Skin epidermis (tissue), 12 donors: Measurements from ENCODE around the gene ARHGAP31.
"Not testable (repeated sequence)": the region's sequence is repeated elsewhere in the genome, so short reads cannot be mapped to it uniquely, and the experiment has no call there.

Experiments
- H3K27ac ChIP-seq, 21 experiments: fragments of 200-600 bp; sonication (generic) in 11 of 21; one replicate each; pipeline ENCODE4 v1.5.0; 2020; ENCODE audit warnings: mild to moderate bottlenecking in 3 of 21, inconsistent platforms in 2 of 21, moderate library complexity in 2 of 21
- H3K4me3 ChIP-seq, 7 experiments: fragments of 200-600 bp; sonication (generic) in 2 of 7; one replicate each; pipeline ENCODE4 v1.5.0; 2020; ENCODE audit warnings: inconsistent platforms in 2 of 7, mild to moderate bottlenecking in 2 of 7, moderate library complexity in 1 of 7

ARHGAP31 gene

DNA sequence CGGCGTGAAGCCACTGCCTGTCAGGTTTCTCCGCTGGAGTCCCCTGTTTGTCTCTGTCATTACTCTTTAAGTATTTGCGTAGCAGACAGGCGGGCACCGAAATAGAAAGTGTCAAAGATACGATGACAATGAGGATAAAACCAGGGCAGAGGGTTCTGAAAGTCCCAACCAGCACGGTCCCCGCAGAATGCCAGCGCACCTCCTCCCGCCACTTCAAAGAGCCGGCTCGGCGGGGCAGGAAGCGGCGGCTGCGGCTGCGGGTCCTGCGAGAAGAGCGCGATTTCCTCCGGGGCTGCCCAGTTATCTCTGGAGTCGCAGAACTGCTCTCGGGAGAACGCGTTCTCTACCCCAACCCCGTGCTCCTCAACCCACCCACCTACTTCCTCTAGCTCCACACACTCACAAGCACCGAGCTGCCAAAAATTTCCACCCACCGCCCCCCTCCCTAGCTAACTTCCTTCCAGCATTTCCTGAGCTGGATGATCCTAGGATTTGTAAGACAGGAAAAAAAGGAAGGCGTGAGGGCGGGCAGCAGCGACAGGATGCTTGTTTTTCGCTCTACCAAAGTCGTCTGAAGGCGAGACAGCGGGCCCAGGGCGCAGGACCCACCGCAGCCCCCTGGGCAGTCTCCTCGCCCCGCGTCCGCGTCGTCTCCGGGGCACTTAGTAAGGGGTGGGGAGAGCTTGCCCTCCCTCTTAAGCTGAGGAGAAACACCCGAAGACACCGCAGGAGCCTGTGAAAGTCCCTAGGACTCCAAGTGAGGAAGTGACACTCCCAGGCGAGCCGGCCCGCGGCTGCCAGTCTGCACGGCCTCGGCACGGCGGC, at the start of gene ARHGAP31:
TSS of gene ARHGAP31 (plus strand) at position 513 of the 825 bp plus-strand sequence. CDS start 522 bp downstream, outside the sequence.
- H3K27ac ChIP-seq, result peak within 1 kb of the TSS; percentile 81 to 99 (median 95)
- H3K4me3 ChIP-seq, result peak within 1 kb of the TSS; percentile 54 to 78 (median 66)

DNA sequence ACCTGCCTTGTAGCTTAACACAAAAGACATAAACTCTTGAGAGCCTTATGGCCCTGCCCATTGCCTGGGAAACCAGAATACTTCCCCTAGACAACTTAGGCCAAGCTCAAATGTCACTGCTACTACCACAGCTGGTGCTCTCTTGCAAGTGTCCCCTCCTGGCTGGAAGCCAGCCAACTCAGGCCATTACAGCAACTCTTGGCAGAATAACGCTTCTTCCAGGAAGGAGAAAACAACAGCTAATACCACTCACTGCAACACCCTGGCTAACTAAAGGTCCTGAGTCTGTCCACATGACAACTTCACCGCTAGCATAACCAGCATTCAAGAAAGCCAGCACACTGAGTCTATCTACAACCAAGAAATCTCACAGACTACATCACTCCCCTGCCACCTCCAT, 48.4 kb upstream of the ARHGAP31 start:
- Histone ChIP-seq H3K4me3 (no peak overlapping the region), H3K27ac (no peak overlapping the region)

DNA sequence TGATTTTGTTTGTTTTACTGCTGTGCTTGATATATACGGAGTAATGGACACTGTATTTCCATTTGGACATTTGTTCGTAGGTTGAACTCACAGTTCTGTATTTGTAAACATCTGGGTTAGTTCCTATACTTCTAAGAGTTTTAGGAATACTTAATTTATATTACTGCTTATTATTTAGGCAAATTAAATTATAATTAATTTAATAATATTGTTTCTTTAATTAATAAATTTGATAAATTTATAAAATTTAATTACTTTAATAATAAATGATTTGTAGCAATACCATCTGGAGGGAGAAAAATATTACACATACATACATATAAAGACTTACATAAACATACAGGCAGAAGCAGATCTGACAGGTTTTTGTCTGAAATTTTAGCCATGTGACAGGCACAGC, 39.0 kb upstream of the ARHGAP31 start:
- no peak overlapping the region for H3K27ac ChIP-seq
- no peak overlapping the region for H3K4me3 ChIP-seq

GRCh38 chr3:119257111-119257510, 37.1 kb upstream of the ARHGAP31 start:
- peak overlapping the region in 14 of 21 experiments; percentile 10 to 76 (median 56) for H3K27ac ChIP-seq

DNA sequence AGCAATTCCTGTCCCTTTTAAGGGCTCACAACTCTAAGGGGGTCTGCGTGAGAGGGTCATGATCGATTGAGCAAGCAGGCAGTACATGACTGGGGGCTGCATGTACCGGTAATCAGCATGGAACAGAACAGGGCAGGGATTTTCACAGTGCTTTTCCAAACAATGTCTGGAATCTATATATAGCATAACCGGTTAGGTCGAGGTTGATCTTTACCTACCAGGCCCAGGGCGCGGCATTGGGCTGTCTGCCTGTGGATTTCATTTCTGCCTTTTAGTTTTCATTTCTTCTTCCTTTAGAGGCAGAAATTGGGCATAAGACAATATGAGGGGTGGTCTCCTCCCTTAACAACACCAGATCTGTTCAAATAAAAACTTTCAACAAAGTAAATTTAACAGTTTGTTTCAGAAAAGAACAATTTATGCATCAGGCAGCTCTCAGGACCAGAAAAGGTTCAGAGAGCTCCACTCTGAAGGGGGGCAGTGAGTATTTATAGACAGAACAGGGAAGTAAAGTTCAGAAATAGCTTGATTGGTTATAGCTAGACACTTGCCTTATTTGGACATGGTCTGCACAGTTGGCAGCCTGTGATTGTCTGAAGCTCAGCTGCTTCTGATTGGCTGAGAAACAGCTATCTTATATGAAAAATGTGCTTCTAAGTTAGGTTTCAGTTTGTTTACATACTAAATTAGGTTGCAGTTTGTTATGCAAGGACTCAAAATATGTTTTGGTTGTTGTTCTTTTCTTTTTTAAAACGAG, 36.4 kb upstream of the ARHGAP31 start:
- Histone ChIP-seq H3K4me3 (no peak overlapping the region), H3K27ac (peak overlapping the region in 15 of 21 experiments; percentile 10 to 76 (median 56))

More at GRCh38 chr3:119257111-119257510, 37.1 kb upstream of the ARHGAP31 start:
- no peak overlapping the region for H3K4me3 ChIP-seq

DNA sequence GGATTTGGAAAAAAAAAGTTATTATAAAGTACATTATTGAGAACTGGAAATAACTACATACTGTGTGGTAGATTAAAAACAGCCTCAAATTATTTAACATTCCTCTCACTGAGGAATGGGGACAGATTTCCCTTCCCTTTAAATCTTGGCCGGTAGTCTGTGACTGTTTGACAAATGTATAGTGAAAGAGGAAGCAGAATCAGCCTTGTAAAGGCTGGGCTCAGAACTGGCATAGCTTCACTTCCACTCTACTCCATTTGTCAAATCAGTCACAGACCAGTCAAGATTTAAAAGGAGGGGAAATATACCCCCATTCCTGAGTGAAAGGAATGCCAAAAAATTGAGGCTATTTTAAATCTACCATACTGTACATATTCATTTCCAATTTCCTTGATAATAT, 35.3 kb upstream of the ARHGAP31 start:
- Histone ChIP-seq H3K4me3 (no peak overlapping the region), H3K27ac (peak overlapping the region in 7 of 21 experiments; percentile 7 to 75 (median 45))

DNA sequence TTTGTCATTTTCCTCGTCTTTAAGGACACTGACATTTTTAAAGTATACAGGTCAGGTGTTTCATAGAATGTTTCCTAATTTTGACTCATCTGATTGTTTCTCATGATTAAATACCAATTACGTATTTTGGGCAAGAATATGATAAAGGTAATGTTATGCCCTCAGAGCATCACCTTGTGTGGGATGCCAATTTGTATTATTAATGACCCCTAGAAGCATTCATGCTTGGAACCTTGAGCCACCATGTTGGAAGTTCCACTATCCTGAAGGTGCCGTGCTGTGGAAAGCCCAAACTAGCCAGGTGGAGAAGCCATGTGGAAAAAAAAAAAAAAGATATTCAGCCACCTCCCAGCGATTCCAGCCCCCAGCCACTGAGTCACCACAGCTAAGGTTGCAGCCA, 34.4 kb upstream of the ARHGAP31 start:
- H3K4me3 ChIP-seq, result no peak overlapping the region
- no peak overlapping the region for H3K27ac ChIP-seq

DNA sequence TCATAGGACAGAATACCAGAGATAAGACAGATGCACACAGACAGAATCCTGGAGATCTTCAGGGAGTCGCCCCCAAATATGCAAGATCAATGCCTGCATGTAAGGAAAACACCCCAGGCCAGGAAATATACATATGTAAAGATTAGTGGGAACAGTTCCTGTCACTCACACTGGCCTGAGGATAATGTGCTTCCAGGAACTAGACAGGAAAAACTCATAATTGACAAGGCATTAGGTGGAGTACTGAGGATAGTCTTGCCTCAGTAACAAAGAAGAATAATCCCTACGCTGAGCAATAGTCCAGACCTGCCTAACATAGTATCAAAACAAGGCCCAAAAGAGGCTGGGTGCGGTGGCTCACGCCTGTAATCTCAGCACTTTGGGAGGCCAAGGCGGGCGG, 33.1 kb upstream of the ARHGAP31 start:
- H3K4me3 ChIP-seq, result no peak overlapping the region
- no peak overlapping the region for H3K27ac ChIP-seq

DNA sequence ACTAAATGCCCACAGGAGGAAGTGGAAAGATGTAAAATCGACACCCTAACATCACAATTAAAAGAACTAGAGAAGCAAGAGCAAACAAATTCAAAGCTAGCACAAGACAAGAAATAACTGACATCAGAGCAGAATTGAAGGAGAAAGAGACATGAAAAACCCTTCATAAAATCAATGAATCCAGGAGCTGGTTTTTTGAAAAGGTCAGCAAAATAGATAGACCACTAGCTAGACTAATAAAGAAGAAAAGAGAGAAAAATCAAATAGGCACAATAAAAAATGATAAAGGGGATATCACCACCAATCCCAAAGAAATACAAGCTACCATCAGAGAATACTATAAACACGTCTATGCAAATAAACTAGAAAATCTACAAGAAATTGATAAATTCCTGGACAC, 24.0 kb upstream of the ARHGAP31 start:
- not testable (repeated sequence) for H3K4me3 ChIP-seq, H3K27ac ChIP-seq

DNA sequence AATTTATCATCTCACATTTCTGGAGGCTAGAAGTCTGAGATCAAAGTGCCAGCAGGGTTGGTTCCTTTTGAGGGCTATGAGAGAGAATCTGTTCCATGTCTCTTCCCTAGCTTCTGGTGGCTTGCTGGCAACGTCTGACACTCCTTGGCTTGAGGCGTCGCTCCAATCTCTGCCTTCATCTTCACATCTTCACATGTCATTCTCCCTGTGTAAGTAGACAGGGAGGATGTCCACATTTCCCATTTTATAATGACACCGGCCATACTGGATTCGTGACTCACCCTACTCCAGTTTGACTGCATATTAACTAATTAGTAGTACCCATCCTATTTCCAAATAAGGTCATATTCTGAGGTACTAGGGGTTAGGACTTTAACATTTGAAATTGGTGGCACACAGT, 17.5 kb upstream of the ARHGAP31 start:
- H3K27ac ChIP-seq, result peak overlapping the region in 1 of 21 experiments; percentile 11
- H3K4me3 ChIP-seq, result no peak overlapping the region

DNA sequence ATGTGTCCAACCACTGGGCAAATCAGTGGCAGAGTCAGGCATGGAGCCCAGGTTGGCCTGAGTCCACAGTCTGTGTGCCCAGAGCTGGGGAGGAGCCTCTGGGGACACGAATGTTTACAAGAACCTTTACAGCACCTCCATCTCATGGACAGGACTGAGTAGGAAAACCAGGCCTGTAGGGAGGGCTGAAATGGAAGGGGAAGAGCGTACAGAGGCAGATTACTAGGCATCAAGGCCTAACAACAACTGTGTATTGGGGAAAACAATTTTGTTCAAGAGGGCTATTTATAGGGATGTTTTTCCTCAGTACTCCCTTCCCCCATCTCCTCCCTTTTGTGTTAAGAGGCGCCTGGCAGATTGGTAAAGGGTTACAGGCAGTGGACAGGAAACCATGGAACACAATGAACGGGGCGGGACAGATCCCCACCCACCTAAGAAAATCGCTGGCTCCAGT, 15.1 kb upstream of the ARHGAP31 start:
- Histone ChIP-seq H3K27ac (peak overlapping the region in 12 of 21 experiments; percentile 4 to 79 (median 46)), H3K4me3 (no peak overlapping the region)

DNA sequence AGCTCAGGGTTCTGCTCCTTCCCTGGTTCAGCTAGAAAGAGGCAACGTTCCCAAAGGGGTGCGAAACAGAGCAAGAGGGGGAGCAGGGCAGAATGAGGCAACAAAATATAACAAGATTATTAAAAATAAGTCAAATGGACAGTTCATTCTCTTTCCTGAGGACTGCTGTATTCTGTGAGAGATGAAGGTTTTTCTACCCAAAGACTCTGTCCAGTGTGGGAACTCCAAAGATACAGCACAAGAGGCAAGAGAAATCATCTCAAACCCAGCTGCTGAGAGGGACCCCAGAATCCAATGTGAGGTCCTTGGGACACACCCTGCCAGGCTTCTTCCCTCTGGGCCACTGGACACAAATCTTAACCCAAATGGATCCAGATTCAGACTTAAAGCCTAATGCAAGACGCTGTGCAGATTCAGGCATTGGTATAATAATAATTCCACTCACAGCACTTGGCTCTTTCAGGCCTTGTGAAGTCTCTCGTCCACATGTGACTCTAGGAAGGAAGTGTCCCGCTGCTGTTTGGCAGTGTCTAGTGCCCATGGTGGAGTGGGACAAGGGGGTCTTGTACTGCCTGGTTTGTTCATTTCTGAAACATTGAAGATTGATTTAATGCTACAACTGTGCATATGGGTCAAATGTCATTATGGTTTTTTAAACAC, 14.5 kb upstream of the ARHGAP31 start:
- Histone ChIP-seq H3K27ac (peak overlapping the region in 12 of 21 experiments; percentile 4 to 79 (median 42)), H3K4me3 (no peak overlapping the region)

- H3K4me3 ChIP-seq, result no peak overlapping the region
These were observed 5.3 kb upstream of the ARHGAP31 start for GRCh38 chr3:119288669-119289403.

GRCh38 chr3:119289404-119289770, 4.8 kb upstream of the ARHGAP31 start:
- Histone ChIP-seq H3K4me3 (no peak overlapping the region), H3K27ac (peak overlapping the region in 1 of 21 experiments; percentile 8)

More at GRCh38 chr3:119288669-119289403, 5.3 kb upstream of the ARHGAP31 start:
- no peak overlapping the region for H3K27ac ChIP-seq

DNA sequence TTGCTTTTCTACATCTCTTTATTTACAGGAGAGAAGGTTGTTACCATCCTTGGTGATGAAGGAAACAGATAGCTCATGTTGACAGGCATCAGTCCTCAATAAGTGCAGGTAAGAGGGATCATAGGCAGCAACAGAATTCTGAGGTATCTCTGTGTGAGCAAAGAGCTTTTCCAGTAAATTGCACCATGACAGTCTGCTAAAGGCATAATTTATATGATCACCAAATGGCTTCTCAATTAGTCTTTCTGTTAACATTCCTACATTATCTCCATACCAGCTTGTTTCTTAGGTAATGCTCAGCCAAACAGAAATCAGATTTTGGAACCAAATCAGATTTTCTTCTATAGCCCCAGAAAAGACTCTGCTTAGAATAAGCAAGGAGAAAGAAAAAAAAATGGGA, 3.6 kb upstream of the ARHGAP31 start:
- H3K4me3 ChIP-seq, result no peak overlapping the region
- no peak overlapping the region for H3K27ac ChIP-seq

DNA sequence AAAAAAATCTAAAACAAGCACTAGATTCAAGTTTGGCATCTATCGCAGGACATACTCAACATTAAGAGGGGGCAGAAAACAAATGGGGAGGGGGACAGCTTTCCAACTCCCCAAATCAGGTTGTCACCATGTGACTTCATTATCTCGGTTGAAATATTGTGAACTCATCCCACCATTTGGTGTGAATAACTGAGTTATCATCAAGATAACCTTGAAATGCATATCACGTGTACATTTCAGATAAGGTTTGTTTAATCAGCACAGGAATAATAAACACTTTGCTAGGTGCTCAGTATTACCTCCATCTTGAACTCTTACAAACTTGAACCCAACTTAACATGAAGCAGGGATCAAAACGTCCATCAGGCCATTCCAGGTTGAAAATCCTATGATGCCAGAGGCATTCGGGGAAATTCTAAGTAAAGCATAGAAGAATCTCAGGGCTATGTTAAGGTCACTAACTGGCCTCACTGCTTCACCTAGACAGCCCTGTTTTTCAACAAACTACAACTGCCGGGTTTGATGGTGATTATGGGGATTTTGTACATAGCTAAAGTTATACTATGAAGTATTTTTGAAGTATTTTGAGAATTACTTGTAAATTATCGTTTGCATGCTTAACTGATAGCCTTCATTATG, 3.0 kb upstream of the ARHGAP31 start:
- no peak overlapping the region for H3K4me3 ChIP-seq
- no peak overlapping the region for H3K27ac ChIP-seq

DNA sequence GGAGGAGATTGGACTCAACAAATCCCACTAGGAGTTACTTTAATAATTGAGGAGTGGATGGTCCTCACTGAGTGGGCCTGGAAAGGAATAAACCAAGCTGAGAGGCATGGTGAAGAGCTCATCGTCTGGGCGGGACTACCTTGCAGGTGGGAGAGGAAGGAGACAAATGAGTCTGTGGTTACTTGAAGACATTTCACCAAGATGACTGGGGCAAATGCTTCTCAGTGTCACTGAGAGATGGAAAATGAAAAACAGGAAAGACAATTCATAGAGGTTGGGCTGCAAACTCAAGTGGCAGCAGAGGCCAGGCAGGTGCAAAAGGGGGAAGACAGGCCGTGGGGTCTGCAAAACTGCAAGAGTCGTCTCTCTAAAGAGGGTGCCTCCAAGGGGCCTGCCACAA, 1.5 kb upstream of the ARHGAP31 start:
- H3K4me3 ChIP-seq, result no peak overlapping the region
- H3K27ac ChIP-seq, result peak overlapping the region in 6 of 21 experiments; percentile 95 to 99 (median 98)

DNA sequence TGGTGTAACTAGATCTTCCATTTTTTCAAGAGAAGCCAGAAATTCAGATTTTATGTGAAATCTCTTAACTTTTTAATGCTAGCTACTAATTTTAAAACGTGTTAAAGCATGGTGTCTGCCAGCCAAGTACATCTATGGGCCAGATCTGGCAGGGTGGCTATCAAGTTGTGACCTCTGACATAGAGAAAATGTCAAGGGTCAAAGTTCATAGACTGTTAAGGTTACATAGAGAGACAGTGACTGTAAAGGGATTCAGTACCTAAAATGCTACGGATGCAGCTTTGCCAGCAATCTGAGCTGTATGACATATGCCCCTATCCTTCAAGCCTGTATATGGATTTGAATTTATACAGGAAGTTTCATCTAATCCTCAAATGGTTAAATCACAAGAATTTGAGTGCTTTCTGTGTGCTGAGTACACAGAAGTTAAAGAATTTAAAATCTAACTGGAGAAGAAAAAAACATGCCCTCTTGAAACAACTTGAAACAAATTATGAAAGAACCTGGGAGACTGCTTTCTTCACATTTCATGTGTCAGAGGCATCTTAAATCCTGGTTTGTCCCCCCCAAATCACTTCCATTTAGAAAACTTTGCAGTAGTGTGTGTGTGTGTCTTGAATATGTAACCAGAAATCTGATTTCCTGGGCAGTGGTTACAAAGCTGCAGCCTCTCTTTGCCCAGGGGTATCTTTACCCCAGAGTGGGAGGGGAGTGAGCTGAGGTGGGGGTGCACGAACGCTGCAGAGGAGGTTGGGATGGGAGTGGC, 895 bp upstream of the ARHGAP31 start:
- H3K27ac ChIP-seq, result peak overlapping the region in 19 of 21 experiments; percentile 83 to 99 (median 95)
- H3K4me3 ChIP-seq, result peak overlapping the region; percentile 54 to 78 (median 66)
